Measurements from ENCODE around the gene ACSF2.
A peak's percentile ranks its signal among the peaks of the same experiment; 100 is the strongest.

Gene ACSF2

DNA sequence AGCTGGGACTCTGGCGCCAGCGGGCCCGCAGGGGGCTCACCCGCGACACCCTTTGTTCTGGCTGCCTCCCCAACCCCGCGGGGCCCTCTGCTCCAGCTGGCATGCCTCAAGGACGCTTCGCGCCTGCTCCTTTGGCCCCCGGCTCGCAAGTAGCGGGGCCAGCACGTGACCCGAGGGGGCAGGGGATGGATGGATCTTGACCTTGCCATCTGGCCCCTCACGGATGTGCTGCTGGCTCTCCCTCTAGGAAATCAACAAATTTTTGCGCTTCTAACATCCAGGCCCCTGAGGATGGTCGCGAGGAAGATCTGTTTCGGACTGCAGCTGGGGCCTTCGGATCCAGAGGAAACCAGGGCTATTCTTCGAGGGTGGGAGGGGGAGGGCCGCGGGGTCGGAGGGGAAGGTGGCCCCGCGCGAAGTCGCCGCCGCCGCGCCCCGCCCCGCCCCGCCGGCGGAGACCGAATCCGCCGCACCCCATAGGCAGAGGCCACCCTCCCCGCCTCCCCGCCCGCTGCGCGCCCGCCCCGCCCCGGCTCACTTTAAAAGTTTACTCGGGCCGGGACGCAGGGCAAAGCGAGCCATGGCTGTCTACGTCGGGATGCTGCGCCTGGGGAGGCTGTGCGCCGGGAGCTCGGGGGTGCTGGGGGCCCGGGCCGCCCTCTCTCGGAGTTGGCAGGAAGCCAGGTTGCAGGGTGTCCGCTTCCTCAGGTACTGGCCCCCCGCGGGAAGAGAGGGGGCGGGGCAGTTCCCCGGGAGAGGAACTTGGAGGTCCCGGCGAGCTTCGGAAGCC is at the start of gene ACSF2:
TSS of gene ACSF2 (plus strand) at position 537 of the 790 bp plus-strand sequence. CDS start at position 581, 44 bp downstream.
- TF ChIP-seq YY1 (IDR thresholded peaks at IDR 0.05; ENCODE audit: low read depth) (peak; percentile 65; the same call in 1 of the 2 replicates), EGR1 (IDR thresholded peaks at IDR 0.05) (no peak), RAD21 (IDR thresholded peaks at IDR 0.05; ENCODE audit: low read depth) (no peak), CEBPB (IDR thresholded peaks at IDR 0.05) (no peak), TEAD4 (IDR thresholded peaks at IDR 0.05) (no peak), REST (IDR thresholded peaks at IDR 0.05; ENCODE audit: low read depth) (no peak), EP300 (IDR thresholded peaks at IDR 0.05; ENCODE audit: borderline replicate concordance) (no peak), TCF12 (IDR thresholded peaks at IDR 0.05; ENCODE audit: low read depth) (no peak), ZBTB7A (IDR thresholded peaks at IDR 0.05; ENCODE audit: low read depth) (no peak), NFIC (IDR thresholded peaks at IDR 0.05) (peak; percentile 75), USF1 (IDR thresholded peaks at IDR 0.05) (peak; percentile 86), TAF1 (IDR thresholded peaks at IDR 0.05; ENCODE audit: low read depth) (peak; percentile 63; the same call in 1 of the 2 replicates), CREB1 (IDR thresholded peaks at IDR 0.05; ENCODE audit: low read depth) (no peak), FOXM1 (IDR thresholded peaks at IDR 0.05; ENCODE audit: borderline replicate concordance, low read depth) (no peak)
- TF ChIP-seq, protein P1, sequence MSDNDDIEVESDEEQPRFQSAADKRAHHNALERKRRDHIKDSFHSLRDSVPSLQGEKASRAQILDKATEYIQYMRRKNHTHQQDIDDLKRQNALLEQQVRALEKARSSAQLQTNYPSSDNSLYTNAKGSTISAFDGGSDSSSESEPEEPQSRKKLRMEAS (IDR thresholded peaks at IDR 0.05), result peak; percentile 54

DNA sequence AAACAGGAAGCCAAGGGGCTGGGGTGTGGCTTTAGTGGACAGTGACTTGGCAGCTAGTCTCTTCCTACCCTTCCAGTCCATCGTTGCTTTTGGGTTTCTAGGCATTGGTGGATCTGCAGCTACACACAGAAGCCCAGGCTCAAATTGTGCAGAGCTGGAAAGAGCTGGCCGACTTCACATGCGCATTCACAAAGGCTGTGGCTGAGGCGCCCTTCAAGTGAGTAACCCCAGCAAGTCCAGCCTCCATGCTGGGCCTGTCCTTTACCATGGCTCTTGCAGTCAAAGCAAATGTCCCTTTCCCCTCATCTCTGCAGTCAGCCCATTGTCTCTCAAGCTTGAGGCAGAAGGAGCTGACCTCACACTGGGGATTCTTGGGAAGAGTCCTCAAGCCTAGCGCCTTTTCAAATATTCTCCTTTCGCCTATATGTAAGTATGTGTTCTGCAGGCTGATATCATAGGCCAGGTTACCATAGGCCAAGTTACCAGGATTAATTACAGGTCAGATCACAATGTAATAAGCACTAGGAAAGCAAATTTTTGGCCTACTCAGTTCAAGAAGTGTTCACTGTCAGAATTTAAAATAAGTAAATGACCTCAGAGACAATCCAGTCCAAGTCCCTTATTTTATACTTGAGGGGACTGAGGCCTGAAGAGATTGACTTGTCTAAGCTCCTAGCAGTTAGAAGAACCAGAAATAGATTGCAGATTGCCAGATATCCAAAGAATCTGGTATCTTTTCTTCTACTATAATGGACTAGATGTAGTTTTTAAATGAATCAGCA is 46.5 kb upstream of the ACSF2 start:
- TF ChIP-seq NFIC (IDR thresholded peaks at IDR 0.05) (no peak), TCF12 (IDR thresholded peaks at IDR 0.05; ENCODE audit: low read depth) (no peak), RAD21 (IDR thresholded peaks at IDR 0.05; ENCODE audit: low read depth) (no peak), CREB1 (IDR thresholded peaks at IDR 0.05; ENCODE audit: low read depth) (no peak), EGR1 (IDR thresholded peaks at IDR 0.05) (no peak)
- TF ChIP-seq, protein P1 (IDR thresholded peaks at IDR 0.05), result no peak

- TF ChIP-seq REST (IDR thresholded peaks at IDR 0.05; ENCODE audit: low read depth), result no peak
- TF ChIP-seq TEAD4 (IDR thresholded peaks at IDR 0.05), result peak; percentile 9; the same call in 1 of the 2 replicates
Measured at GRCh38 chr17:50380369-50381259, 45.4 kb upstream of the ACSF2 start.

DNA sequence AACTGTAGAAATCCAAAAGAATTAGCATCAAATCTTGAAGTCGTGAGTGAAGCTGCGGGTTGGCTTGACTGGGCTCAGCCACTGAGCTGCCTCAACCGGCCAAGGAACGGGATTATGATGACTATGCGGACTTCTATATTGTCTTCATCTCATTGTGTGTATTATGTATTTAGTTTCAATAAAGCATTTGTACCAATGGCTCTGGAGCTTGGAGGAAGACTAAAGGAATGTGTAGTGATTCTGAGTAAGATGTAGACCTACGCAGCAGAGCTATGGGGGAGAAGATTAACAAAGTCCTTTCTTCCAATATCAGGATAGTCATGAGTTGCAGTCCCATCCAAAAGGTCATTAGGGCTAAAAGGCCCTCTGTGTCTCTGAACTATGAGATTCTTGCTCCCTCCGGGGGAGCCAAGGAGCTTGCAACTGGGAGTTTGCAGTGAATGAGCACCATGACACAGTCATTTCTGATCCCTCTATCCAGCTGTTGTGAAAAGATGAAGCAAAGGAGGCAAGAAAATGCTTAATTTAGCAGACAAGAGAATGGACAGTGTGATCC is 44.7 kb upstream of the ACSF2 start:
- no peak for TF ChIP-seq RAD21 (IDR thresholded peaks at IDR 0.05; ENCODE audit: low read depth)
- no peak for TF ChIP-seq CEBPB (IDR thresholded peaks at IDR 0.05)
- TF ChIP-seq REST (IDR thresholded peaks at IDR 0.05; ENCODE audit: low read depth), result no peak
- no peak for TF ChIP-seq TCF12 (IDR thresholded peaks at IDR 0.05; ENCODE audit: low read depth)
- no peak for TF ChIP-seq TAF1 (IDR thresholded peaks at IDR 0.05; ENCODE audit: low read depth)
- TF ChIP-seq TEAD4 (IDR thresholded peaks at IDR 0.05), result no peak
- no peak for TF ChIP-seq FOXM1 (IDR thresholded peaks at IDR 0.05; ENCODE audit: borderline replicate concordance, low read depth)
- no peak for TF ChIP-seq NFIC (IDR thresholded peaks at IDR 0.05)
